Muscle of arm (tissue), 12 donors: ENCODE results near the gene GNB1. TPM values are rescaled to one million over a fixed set of nuclear protein-coding genes. Genes with fewer than 3 reads are reported as not detected.
A peak's percentile ranks its signal among the peaks of the same experiment; 100 is the strongest.

ENCODE experiments used
- DNase-seq: peaks from one replicate; pipeline ENCODE4 v3.0.0-alpha.2; 2013
- polyA plus RNA-seq, 12 donors: library from polyadenylated mRNA; unstranded; fragments of 120-200 nt; gene quantifications; one replicate each; pipeline ENCODE4 v1.2.1, GENCODE V29; 2013; ENCODE audit not compliant: insufficient read length in 12 of 12

Gene GNB1
- polyA plus RNA-seq, 12 donors = 158 to 259 (median 178) TPM

GRCh38 chr1:1786836-1787605 is 103.9 kb downstream of the GNB1 start:
- DNase-seq = no peak

GRCh38 chr1:1785666-1786065 is 105.2 kb downstream of the GNB1 start:
- DNase-seq = no peak

GRCh38 chr1:1784933-1785332 is 106.0 kb downstream of the GNB1 start:
- no peak for DNase-seq

GRCh38 chr1:1783320-1783719 is 107.6 kb downstream of the GNB1 start:
- no peak for DNase-seq

GRCh38 chr1:1782399-1783221 is 108.3 kb downstream of the GNB1 start:
- DNase-seq = peak; percentile 51

GRCh38 chr1:1781526-1781903 is 109.4 kb downstream of the GNB1 start:
- DNase-seq = no peak

GRCh38 chr1:1780598-1781525 is 110.0 kb downstream of the GNB1 start:
- no peak for DNase-seq

GRCh38 chr1:1779691-1780597 is 110.9 kb downstream of the GNB1 start:
- DNase-seq = no peak

GRCh38 chr1:1779320-1779675 is 111.6 kb downstream of the GNB1 start:
- DNase-seq = no peak

GRCh38 chr1:1778663-1779319 is 112.1 kb downstream of the GNB1 start:
- no peak for DNase-seq

- peak; percentile 45 for DNase-seq
These were observed 112.8 kb downstream of the GNB1 start, which contains the start of gene NADK for GRCh38 chr1:1777950-1778662. TSS of gene NADK (minus strand) at chr1:1778470. CDS start at chr1:1765406, 13,064 bp downstream.

GRCh38 chr1:1777583-1777899 is 113.3 kb downstream of the GNB1 start:
- DNase-seq = peak; percentile 73

- DNase-seq = no peak
These were observed 114.0 kb downstream of the GNB1 start for GRCh38 chr1:1776672-1777582.

GRCh38 chr1:1775327-1776226 is 115.3 kb downstream of the GNB1 start:
- DNase-seq = no peak

GRCh38 chr1:1773874-1774273 is 117.0 kb downstream of the GNB1 start:
- no peak for DNase-seq

GRCh38 chr1:1771096-1771495 is 119.8 kb downstream of the GNB1 start:
- no peak for DNase-seq

GRCh38 chr1:1770102-1770501 is 120.8 kb downstream of the GNB1 start:
- DNase-seq = no peak
